Fibroblast of villous mesenchyme (primary cell): ENCODE measurements around the gene TRIOBP. TPM values are rescaled to one million over a fixed set of nuclear protein-coding genes. Genes with fewer than 3 reads are reported as not detected.

Experiments
- DNase-seq: peaks from one replicate; pipeline ENCODE4 v3.0.0-alpha.2; 2010; ENCODE audit warnings: low read depth
- H3K4me3 ChIP-seq: 2 replicates; pipeline ENCODE4 v1.5.1; 2011; ENCODE audit warnings: low read depth, mild to moderate bottlenecking, low read length
- CTCF ChIP-seq: IDR thresholded peaks from 2 replicates; pipeline ENCODE4 v1.5.1; 2012; ENCODE audit warnings: low read depth, mild to moderate bottlenecking, low read length; ENCODE audit not compliant: insufficient read depth
- total RNA-seq: library from RNA; depleted of rRNA; stranded (reverse); fragments of >200 nt; gene quantifications from 2 replicates; pipeline ENCODE4 v1.2.3, GENCODE V29; 2012

The TRIOBP gene
- total RNA-seq, 1 donor, result 121 TPM

GRCh38 chr22:37677493-37677974, 19.3 kb upstream of the TRIOBP start:
- H3K4me3 ChIP-seq, result peak overlapping the region; percentile 88
- no peak for TF ChIP-seq CTCF
- no peak for DNase-seq

- peak overlapping the region; percentile 88 for H3K4me3 ChIP-seq
- TF ChIP-seq CTCF, result no peak
- no peak for DNase-seq
Measured at GRCh38 chr22:37678372-37678771, 18.5 kb upstream of the TRIOBP start.

- TF ChIP-seq CTCF, result no peak
- no peak overlapping the region for H3K4me3 ChIP-seq
- no peak for DNase-seq
Measured at GRCh38 chr22:37679670-37680069, 17.2 kb upstream of the TRIOBP start.

- DNase-seq, result no peak
- TF ChIP-seq CTCF, result no peak
Measured at GRCh38 chr22:37680191-37680851, 16.5 kb upstream of the TRIOBP start.

GRCh38 chr22:37681001-37681424, 15.8 kb upstream of the TRIOBP start:
- no peak overlapping the region for H3K4me3 ChIP-seq
- DNase-seq, result peak; percentile 47
- no peak for TF ChIP-seq CTCF

More at GRCh38 chr22:37680191-37680851, 16.5 kb upstream of the TRIOBP start:
- no peak overlapping the region for H3K4me3 ChIP-seq

- H3K4me3 ChIP-seq, result no peak overlapping the region
- TF ChIP-seq CTCF, result peak; percentile 92
- peak; percentile 83 for DNase-seq
Measured at GRCh38 chr22:37681556-37682049, 15.2 kb upstream of the TRIOBP start.
